ENCODE results near the gene SCAP.

DNA sequence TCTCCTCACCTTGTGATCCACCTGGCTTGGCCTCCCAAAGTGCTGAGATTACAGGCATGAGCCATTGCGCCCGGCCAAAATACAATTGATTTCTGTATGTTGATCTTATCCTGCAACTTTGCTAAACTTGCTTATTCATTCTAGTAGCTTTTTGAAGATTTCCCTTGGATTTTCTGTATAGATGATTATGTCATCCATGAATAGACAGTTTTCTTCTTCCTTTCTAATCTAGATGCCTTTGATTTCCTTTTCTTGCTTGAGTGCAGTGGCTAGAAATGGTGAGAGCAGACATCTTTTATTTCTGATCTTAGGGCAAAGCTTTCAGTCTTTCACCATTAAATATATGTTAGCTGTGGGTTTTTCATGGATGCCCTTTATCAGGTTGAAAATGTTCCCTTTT, 42.2 kb upstream of the SCAP start:
- TF ChIP-seq, protein P1, sequence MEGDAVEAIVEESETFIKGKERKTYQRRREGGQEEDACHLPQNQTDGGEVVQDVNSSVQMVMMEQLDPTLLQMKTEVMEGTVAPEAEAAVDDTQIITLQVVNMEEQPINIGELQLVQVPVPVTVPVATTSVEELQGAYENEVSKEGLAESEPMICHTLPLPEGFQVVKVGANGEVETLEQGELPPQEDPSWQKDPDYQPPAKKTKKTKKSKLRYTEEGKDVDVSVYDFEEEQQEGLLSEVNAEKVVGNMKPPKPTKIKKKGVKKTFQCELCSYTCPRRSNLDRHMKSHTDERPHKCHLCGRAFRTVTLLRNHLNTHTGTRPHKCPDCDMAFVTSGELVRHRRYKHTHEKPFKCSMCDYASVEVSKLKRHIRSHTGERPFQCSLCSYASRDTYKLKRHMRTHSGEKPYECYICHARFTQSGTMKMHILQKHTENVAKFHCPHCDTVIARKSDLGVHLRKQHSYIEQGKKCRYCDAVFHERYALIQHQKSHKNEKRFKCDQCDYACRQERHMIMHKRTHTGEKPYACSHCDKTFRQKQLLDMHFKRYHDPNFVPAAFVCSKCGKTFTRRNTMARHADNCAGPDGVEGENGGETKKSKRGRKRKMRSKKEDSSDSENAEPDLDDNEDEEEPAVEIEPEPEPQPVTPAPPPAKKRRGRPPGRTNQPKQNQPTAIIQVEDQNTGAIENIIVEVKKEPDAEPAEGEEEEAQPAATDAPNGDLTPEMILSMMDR (IDR thresholded peaks at IDR 0.05; ENCODE audit: poor library complexity) = no peak
- no peak for TF ChIP-seq EZH2 (IDR thresholded peaks at IDR 0.05; ENCODE audit: borderline replicate concordance)
- no peak for TF ChIP-seq EZH2phosphoT487 (IDR thresholded peaks at IDR 0.05; ENCODE audit: low read depth, severe bottlenecking, unreplicated experiment)

All from hepatocyte (in vitro differentiated cells).